Naive B cell (primary cell): ENCODE results near the gene CBX2. TPM values are rescaled to one million over a fixed set of nuclear protein-coding genes. Genes with fewer than 3 reads are reported as not detected.

Source experiments
- ATAC-seq, 2 donors: fragments of 150-1000 bp; cut with Tn5 transposase; 2 replicates each; pipeline ENCODE4 v1.10.0; 2021; ENCODE audit warnings: low read depth in 2 of 2, mild to moderate bottlenecking in 2 of 2, moderate library complexity in 2 of 2
- DNase-seq: peaks from one replicate; pipeline ENCODE4 v3.0.0; 2022
- H3K27ac Mint-ChIP-seq, 6 donors: one replicate each; pipeline ENCODE4 v1.8.0; 2020 to 2022; ENCODE audit warnings: mild to moderate bottlenecking in 6 of 6, mixed read lengths in 6 of 6, moderate library complexity in 5 of 6, inconsistent platforms in 2 of 6
- H3K27me3 Mint-ChIP-seq, 3 donors: one replicate each; pipeline ENCODE4 v1.8.0; 2021 to 2022; ENCODE audit warnings: mixed read lengths in 3 of 3, mild to moderate bottlenecking in 1 of 3
- H3K36me3 Mint-ChIP-seq, 2 donors: one replicate each; pipeline ENCODE4 v1.8.0; 2020 to 2022; ENCODE audit warnings: mixed read lengths in 2 of 2, inconsistent platforms in 1 of 2, mild to moderate bottlenecking in 1 of 2
- H3K4me1 Mint-ChIP-seq, 3 donors: one replicate each; pipeline ENCODE4 v1.8.0; 2020 to 2022; ENCODE audit warnings: mixed read lengths in 3 of 3, inconsistent platforms in 1 of 3, mild to moderate bottlenecking in 1 of 3, moderate library complexity in 1 of 3
- H3K4me3 Mint-ChIP-seq, 8 donors: one replicate each; pipeline ENCODE4 v1.8.0; 2020 to 2022; ENCODE audit warnings: mild to moderate bottlenecking in 8 of 8, mixed read lengths in 8 of 8, moderate library complexity in 8 of 8, inconsistent platforms in 2 of 8
- H3K9me3 Mint-ChIP-seq, 7 donors: one replicate each; pipeline ENCODE4 v1.8.0; 2020 to 2022; ENCODE audit warnings: mixed read lengths in 7 of 7, mild to moderate bottlenecking in 5 of 7, inconsistent platforms in 2 of 7, moderate library complexity in 1 of 7
- polyA plus RNA-seq, 6 donors: library from polyadenylated mRNA; unstranded; fragments of 300-500 nt; fragmentation: Illumina TruSeq; gene quantifications; one replicate each; pipeline ENCODE4 v1.2.3, GENCODE V29; 2021; ENCODE audit warnings: low read depth in 6 of 6

The CBX2 gene
- polyA plus RNA-seq, 6 donors from 2014 or later = 0.09 TPM; not detected in 5

DNA sequence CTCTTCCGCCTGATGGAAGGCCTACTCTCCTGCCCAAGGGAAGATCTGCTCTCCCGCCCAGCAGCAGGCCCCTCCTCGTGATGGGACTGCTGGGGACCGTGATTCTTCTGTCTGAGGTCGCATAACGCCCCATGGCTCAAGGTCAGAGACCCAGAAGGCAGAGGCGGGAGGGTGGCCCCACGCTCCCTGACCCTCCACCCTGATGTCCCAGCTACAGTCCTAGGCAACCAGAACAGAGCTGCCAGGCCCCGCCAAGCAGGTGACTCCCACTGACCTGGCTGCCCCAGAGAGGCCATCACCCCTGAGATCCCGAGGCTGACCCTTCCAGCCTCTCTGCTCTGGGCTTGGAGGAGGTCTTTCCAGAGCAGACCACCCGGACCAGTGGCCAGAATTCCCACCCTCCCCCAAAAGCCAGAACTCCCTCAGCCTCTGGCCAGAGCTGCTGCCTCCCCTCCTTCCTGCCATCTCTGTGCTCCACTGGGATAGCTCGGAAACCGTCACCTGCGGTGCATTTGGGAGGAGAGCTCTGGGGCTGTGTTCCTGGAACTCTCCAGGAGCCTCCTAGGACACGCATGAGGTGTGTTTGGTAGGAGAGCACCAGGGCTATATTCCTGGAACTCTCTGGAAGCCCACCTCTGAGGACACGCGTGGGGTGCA is 39.9 kb upstream of the CBX2 start:
- no peak for DNase-seq
- Mint-ChIP-seq H3K9me3 (no peaks in the 10 kb centered on the region), H3K36me3 (peaks cover 0 to 7% of the 10 kb centered on the region in 2 donors), H3K4me1 (peaks cover 7 to 11% (median 8%) of the 10 kb centered on the region in 3 donors), H3K27ac (no peak overlapping the region), H3K27me3 (peaks cover 23 to 56% (median 54%) of the 10 kb centered on the region in 3 donors), H3K4me3 (no peak overlapping the region)
- ATAC-seq = no peak

DNA sequence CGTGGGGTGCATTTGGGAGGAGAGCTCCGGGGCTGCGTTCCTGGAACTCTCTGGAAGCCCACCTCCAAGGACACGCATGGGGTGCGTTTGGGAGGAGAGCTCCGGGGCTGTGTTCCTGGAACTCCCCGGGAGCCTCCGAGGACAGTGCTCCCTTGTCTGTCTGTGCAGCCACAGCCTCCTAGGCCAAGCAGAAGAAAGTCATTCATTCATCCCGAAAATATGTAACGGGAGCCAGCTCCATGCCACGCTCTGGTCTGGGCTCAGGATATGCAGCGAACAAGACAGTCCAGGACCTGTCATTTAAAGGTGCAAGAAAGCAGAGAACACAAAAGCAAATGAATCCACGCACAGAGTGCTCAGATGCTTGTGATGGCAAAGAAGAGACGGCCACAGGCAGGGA is 39.3 kb upstream of the CBX2 start:
- Mint-ChIP-seq H3K27ac (no peak overlapping the region), H3K27me3 (peaks cover 23 to 59% (median 54%) of the 10 kb centered on the region in 3 donors), H3K9me3 (no peaks in the 10 kb centered on the region), H3K4me3 (no peak overlapping the region), H3K4me1 (peaks cover 2 to 5% (median 2%) of the 10 kb centered on the region in 3 donors), H3K36me3 (peaks cover 0 to 7% of the 10 kb centered on the region in 2 donors)
- no peak for DNase-seq
- ATAC-seq = no peak

DNA sequence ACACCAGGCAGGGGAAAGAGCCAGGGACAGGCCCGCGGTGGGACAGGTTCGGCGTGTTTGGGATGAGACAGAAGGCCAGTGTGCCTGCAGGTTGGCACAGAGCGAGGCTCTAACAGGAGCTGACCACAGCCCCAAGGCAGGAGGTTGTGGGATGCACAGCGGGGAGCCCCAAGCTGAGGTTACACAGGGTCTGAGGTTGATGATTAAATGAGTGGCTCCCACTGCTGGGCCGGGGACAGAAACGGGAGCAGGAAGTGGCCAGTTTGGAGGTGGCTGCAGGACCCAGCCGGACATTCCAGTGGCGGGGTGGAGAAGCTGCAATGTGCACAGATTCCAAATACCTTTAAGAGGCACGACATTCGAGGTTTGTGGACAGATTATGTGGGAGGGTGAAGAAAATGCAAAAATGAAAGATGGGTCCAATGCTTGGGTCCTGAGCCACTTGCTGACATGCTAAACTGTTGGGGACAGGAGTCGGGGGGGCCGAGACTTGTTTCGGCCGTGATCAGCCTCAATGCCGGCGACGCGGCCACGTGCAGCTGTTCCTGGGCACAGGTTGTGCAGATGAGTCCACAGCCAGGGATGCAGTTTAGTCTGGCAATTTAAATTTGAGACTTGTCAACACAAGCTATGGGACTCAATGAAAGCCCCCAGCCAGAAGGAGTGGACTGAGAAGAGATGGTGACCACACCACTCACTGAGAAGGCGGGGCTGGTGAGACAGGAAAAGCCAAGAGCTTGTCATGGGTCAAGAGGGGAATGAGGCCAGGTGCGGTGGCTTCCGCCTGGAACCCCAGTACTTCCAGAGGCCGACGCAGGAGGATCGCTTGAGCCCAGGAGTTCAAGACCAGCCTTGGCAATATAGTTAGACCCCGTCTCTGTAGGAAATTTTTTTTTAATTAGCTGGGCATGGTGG is 38.5 kb upstream of the CBX2 start:
- H3K9me3 Mint-ChIP-seq = no peaks in the 10 kb centered on the region
- H3K4me1 Mint-ChIP-seq = peaks cover 0 to 5% (median 2%) of the 10 kb centered on the region in 3 donors
- H3K36me3 Mint-ChIP-seq = peaks cover 0 to 7% of the 10 kb centered on the region in 2 donors
- peak overlapping the region in 1 of 8 donors; percentile 25 for H3K4me3 Mint-ChIP-seq
- H3K27ac Mint-ChIP-seq = peak overlapping the region in 1 of 6 donors; percentile 62
- DNase-seq (no peak), ATAC-seq (no peak)
- H3K27me3 Mint-ChIP-seq = peaks cover 23 to 59% (median 54%) of the 10 kb centered on the region in 3 donors

DNA sequence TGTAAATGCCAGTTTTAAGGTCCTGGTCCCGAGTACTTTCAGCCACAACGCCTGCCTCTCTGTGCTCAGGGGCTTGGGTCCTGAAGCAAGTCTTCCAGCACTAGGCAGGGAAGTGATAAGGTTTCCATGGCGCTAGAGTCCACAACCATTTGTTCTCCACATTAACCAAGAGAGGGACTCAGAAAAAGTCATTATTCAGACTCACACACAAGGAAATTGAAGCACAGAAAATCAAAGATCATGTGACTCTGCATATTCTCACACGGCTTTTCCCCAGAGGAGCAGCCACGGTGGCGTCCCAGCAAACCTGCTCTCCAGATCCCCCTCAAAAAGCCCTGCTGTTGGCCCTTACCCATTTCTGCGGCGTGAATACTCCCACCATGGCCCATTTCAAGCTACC is 37.5 kb upstream of the CBX2 start:
- no peak for DNase-seq
- Mint-ChIP-seq H3K4me1 (peaks cover 3 to 6% (median 5%) of the 10 kb centered on the region in 3 donors), H3K27ac (no peak overlapping the region), H3K4me3 (no peak overlapping the region), H3K27me3 (peaks cover 23 to 59% (median 57%) of the 10 kb centered on the region in 3 donors), H3K36me3 (peaks cover 0 to 7% of the 10 kb centered on the region in 2 donors), H3K9me3 (no peaks in the 10 kb centered on the region)
- ATAC-seq = no peak

- Mint-ChIP-seq H3K27ac (no peak overlapping the region), H3K36me3 (peaks cover 0 to 7% of the 10 kb centered on the region in 2 donors), H3K27me3 (peaks cover 24 to 58% (median 57%) of the 10 kb centered on the region in 3 donors), H3K9me3 (no peaks in the 10 kb centered on the region), H3K4me3 (peak overlapping the region in 1 of 8 donors; percentile 20), H3K4me1 (peaks cover 1 to 7% (median 6%) of the 10 kb centered on the region in 3 donors)
- ATAC-seq (no peak), DNase-seq (no peak)
Measured at GRCh38 chr17:79741401-79741750, 36.6 kb upstream of the CBX2 start.

DNA sequence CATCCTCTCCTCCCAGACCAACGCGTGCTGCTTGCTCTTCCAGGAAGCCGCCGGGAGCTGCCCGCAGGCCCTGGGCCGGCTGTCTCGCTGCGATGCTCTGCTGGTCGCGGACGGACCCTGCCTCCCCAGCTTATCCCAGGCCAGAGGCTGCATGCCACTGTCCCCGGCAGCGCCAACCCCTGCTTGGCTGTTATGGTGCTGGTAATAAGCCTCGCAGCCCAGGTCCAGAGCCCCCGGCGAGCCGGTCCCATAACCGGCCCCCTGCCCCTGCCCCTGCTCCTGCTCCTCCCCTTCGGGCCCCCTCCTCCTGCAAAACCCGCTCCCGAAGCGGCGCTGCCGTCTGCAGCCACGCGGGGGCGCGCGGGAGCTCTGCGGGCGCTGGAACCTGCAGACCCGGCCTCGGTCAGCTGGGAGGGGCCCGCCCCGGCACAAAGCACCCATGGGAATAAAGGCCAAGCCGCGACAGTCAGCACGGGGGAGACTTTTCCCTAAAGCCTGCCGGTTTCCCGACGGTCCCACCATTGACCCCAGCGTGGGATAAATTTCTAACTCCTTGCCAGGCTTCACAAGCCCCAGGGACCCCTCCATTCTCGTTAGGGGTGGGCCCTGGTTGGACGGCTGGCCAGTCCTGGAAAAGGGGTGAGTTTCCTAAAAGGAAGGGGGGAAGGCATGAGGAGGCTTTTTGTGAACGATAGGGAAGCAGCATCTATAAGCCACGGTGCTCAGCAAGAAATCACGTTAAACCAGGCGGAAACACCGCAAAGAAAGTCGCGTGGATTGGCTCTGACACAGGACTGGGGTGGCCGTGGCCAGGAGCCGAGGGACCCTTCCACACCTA is 36.0 kb upstream of the CBX2 start:
- Mint-ChIP-seq H3K9me3 (no peaks in the 10 kb centered on the region), H3K4me3 (peak overlapping the region in 2 of 8 donors; percentile 41 to 49), H3K27me3 (peaks cover 26 to 62% (median 60%) of the 10 kb centered on the region in 3 donors), H3K27ac (no peak overlapping the region), H3K4me1 (peaks cover 1 to 12% (median 5%) of the 10 kb centered on the region in 3 donors), H3K36me3 (peaks cover 0 to 7% of the 10 kb centered on the region in 2 donors)
- peak; percentile 70 for DNase-seq
- ATAC-seq = peak; percentile 58 to 60

- Mint-ChIP-seq H3K36me3 (peaks cover 0 to 7% of the 10 kb centered on the region in 2 donors), H3K27ac (no peak overlapping the region), H3K9me3 (no peaks in the 10 kb centered on the region), H3K4me3 (peak overlapping the region in 1 of 8 donors; percentile 41), H3K27me3 (peaks cover 29 to 65% (median 61%) of the 10 kb centered on the region in 3 donors), H3K4me1 (peaks cover 6 to 14% (median 7%) of the 10 kb centered on the region in 3 donors)
- no peak for DNase-seq
- no peak for ATAC-seq
Measured at GRCh38 chr17:79742589-79742918, 35.4 kb upstream of the CBX2 start.

DNA sequence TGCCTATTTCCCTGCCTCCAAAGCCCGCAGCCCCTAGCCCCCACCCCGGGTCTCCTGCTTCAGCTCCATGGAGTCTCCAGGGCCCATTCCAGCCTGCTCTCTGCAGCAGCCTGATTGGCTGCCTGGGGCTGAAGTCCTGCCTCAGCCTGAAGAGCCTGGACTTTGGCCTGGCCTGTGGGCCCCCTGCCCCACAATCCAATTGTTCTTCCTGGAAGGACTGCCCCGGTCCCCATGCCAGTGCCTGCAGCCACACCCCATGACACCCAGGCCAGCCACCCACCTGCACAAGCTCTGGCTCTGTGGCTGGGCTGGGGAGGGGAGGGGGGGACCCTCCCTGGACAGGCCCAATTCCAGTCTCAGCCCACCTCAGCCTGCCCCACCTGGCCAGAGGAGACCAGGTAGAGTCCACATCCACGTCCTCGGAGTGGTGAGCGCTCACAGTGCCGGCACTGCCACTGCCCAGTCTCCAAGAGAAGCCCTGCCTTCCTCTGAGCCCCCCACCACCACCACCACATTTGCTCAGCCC is 34.9 kb upstream of the CBX2 start:
- no peak overlapping the region for H3K27ac Mint-ChIP-seq
- H3K9me3 Mint-ChIP-seq = peaks cover 0 to 1% (median 0%) of the 10 kb centered on the region in 7 donors
- peaks cover 0 to 7% of the 10 kb centered on the region in 2 donors for H3K36me3 Mint-ChIP-seq

GRCh38 chr17:79743614-79744013 is 34.3 kb upstream of the CBX2 start:
- no peak for ATAC-seq
- peak overlapping the region in 1 of 8 donors; percentile 21 for H3K4me3 Mint-ChIP-seq
- H3K27ac Mint-ChIP-seq = no peak overlapping the region
- H3K27me3 Mint-ChIP-seq = peaks cover 32 to 60% (median 57%) of the 10 kb centered on the region in 3 donors
- peaks cover 0 to 7% of the 10 kb centered on the region in 2 donors for H3K36me3 Mint-ChIP-seq
- peaks cover 0 to 1% (median 0%) of the 10 kb centered on the region in 7 donors for H3K9me3 Mint-ChIP-seq
- peaks cover 11 to 18% (median 13%) of the 10 kb centered on the region in 3 donors for H3K4me1 Mint-ChIP-seq
- DNase-seq = no peak

More for the DNA sequence above, 34.9 kb upstream of the CBX2 start:
- Mint-ChIP-seq H3K4me3 (peak overlapping the region in 1 of 8 donors; percentile 19), H3K4me1 (peaks cover 10 to 18% (median 12%) of the 10 kb centered on the region in 3 donors), H3K27me3 (peaks cover 32 to 65% (median 61%) of the 10 kb centered on the region in 3 donors)
- DNase-seq (no peak), ATAC-seq (no peak)

- H3K4me1 Mint-ChIP-seq = peaks cover 11 to 18% (median 13%) of the 10 kb centered on the region in 3 donors
- DNase-seq (no peak), ATAC-seq (no peak)
- peaks cover 18 to 47% (median 38%) of the 10 kb centered on the region in 3 donors for H3K27me3 Mint-ChIP-seq
- H3K27ac Mint-ChIP-seq = peak overlapping the region in 1 of 6 donors; percentile 47
- H3K4me3 Mint-ChIP-seq = peak overlapping the region in 7 of 8 donors; percentile 13 to 68 (median 50)
- peaks cover 0 to 1% (median 0%) of the 10 kb centered on the region in 7 donors for H3K9me3 Mint-ChIP-seq
- no peaks in the 10 kb centered on the region for H3K36me3 Mint-ChIP-seq
Measured at GRCh38 chr17:79745641-79746105, 32.3 kb upstream of the CBX2 start.

GRCh38 chr17:79746889-79747507 is 30.9 kb upstream of the CBX2 start:
- DNase-seq = no peak
- H3K36me3 Mint-ChIP-seq = no peaks in the 10 kb centered on the region
- H3K4me1 Mint-ChIP-seq = peaks cover 11 to 20% (median 13%) of the 10 kb centered on the region in 3 donors
- ATAC-seq = no peak
- peak overlapping the region in 2 of 6 donors; percentile 32 to 44 for H3K27ac Mint-ChIP-seq
- peaks cover 30 to 49% (median 43%) of the 10 kb centered on the region in 3 donors for H3K27me3 Mint-ChIP-seq
- H3K4me3 Mint-ChIP-seq = peak overlapping the region in 5 of 8 donors; percentile 16 to 58 (median 50)
- H3K9me3 Mint-ChIP-seq = peaks cover 0 to 1% (median 0%) of the 10 kb centered on the region in 7 donors
